HS-27A (cell line): ENCODE results near the gene DECR2.
"Not testable (repeated sequence)": the region's sequence is repeated elsewhere in the genome, so short reads cannot be mapped to it uniquely, and the experiment has no call there.

Source experiments
- DNase-seq: peaks from one replicate; pipeline ENCODE4 v3.0.0-alpha.2; 2012; ENCODE audit warnings: low read depth, missing footprints

Gene DECR2

DNA sequence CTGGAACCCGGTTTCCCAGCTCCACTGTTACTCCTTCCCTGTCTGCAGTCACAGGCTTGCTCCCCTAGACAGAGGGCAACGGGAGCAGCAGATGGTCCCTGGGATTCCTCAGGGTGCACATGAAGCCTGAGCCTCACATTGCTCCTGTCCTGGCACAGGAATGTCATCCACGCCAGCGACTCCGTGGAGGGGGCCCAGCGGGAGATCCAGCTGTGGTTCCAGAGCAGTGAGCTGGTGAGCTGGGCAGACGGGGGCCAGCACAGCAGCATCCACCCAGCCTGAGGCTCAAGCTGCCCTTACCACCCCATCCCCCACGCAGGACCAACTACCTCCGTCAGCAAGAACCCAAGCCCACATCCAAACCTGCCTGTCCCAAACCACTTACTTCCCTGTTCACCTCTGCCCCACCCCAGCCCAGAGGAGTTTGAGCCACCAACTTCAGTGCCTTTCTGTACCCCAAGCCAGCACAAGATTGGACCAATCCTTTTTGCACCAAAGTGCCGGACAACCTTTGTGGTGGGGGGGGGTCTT lies 1.6 kb upstream of the DECR2 start:
- no peak for DNase-seq

DNA sequence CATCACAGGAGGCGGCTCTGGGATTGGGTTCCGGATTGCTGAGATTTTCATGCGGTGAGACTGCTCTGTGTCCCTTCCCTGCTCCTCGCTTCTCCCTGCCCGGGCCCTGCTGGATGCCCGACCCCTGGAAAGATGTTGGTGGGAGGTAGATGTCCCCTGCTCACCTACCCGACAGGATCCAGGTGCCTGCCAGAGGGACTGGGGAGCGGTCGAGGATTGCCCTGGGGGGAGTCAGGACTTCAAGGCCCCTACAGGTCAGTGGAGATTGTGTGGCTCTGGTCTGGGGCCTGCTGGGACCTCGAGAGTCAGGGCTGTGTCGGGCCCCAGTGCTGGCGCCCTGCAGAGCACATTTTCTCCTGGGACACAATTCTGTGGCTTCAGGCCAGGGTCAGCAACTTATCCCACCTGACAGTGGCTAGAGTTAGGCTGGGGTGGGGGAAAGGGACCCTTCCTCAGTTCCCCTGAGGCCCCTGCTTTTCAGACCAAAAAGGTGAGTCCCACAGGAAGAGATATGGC lies 3.3 kb downstream of the DECR2 start:
- no peak for DNase-seq

DNA sequence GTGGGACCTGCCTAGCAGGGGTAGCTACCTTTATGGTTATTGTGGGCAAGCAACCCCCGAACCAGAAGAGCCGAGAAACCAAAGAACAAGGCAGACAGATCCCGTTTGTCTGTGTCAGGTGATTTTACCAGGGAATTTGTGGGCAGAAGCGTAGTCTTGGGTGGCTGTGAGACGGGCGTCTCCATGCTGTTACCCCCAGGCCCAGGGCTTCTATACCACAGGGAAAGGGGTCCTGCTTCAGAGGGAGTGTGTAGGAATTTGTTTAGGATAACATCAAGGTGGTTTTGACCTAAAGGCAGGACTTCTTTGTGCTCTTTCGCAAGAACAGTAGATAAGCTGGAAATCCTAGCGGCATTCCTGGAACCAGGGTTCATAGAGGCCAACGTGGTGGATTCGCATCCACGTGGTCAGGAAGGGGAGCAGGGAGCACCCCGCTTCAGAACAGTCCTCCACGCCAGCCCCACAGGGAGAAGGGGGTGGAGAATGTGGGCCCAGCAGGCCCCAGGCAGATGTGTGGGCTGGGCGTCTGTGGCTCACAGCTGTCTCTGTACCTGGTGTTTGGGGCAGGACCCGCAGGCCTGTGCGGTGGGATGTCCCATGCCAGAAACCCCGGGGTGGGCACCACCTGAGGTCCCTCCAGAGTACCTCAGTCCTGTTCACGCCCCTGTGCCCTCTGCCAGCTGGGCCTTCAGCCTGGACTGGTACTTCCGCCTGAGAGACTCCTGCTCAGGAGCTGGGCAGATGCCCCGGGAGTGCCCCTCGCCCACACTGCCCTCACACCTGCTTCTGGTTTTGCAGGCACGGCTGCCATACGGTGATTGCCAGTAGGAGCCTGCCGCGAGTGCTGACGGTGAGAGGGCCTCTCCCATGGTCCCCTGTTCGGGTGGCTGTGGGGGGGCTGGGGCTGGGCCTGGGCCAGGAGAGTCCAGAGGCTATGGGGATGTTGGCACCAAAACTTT lies 4.1 kb downstream of the DECR2 start:
- DNase-seq, result no peak

- no peak for DNase-seq
Observed at GRCh38 chr16:407253-407652, 5.6 kb downstream of the DECR2 start.

- no peak for DNase-seq
Observed at GRCh38 chr16:410516-411178, 9.0 kb downstream of the DECR2 start.

DNA sequence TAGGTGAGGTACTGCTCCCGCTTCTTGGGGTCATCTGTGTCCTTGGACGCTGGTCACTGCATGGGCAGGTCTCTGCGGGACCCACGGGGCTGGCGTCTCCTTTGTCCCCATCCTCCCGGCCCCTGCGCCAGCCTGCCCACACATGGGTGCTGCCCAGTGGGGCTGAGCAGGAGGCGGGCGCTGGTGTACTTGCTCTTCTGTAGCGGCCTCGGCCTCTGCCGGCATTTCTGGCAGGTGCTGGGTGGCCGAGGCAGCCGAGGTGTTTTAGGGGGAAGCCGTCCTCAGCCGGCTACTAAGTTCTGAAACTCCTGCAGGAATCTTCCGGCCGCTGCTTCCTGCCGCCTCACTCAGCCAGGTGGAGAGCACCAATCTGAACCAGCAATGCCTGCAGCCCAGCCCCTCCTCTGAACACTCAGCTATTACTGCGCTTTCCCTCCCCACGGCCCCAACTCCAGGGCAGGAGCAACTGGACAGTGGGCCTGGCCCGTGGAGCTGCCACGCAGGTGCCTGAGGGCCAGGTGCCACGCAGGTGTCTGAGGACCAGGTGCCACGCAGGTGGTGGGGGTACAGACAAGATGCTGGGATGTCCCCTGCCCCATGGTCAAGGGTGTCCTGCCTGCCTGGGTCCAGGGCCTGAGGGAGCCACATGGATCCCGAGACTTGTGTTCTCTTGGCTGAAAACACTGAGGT lies 10.0 kb downstream of the DECR2 start:
- DNase-seq, result no peak

GRCh38 chr16:414395-415169 lies 12.9 kb downstream of the DECR2 start:
- no peak for DNase-seq

DNA sequence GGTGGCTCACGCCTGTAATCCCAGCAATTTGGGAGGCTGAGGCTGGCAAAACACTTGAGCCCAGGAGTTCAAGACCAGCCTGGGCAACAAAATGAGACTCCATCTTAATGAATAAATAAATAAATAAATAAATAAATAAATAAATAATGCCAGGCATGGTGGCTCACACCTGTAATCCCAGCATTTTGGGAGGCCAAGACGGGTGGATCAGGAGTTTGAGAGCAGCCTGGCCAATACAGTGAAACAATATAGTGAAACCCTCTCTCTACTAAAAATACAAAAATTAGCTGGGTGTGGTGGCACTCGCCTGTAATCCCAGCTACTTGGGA lies 13.4 kb downstream of the DECR2 start:
- not testable (repeated sequence) for DNase-seq

GRCh38 chr16:422179-422578 lies 20.5 kb downstream of the DECR2 start:
- not testable (repeated sequence) for DNase-seq

DNA sequence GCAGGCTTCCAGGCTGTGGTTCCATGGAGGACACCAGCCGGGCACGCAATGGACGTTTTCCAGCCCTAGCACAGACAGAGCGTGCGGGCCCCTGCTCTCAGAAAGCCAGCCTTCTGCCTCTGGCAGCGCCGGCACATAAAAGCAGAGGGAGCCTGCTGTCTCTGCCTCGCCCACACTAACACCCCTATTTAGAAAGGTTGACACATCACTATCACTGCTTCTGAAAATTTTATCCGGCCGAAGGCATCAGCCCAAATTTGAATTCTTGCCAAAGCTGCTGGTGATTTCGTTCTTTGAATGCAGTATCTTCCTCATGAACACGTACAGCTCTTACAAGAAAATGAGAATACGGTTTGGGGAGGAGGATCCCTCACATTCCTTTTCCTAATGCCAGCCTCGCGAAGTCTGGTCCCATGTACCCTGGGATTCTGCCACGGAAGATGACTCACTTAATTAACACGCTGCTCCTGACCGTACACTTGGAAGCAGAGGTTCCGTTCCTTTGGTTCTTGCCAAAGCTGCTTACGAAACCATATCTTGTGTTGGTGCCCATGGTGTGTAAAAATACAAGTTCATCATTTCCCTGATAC lies 22.4 kb downstream of the DECR2 start:
- DNase-seq, result peak; percentile 95

GRCh38 chr16:424623-425081 lies 23.0 kb downstream of the DECR2 start:
- DNase-seq, result no peak

DNA sequence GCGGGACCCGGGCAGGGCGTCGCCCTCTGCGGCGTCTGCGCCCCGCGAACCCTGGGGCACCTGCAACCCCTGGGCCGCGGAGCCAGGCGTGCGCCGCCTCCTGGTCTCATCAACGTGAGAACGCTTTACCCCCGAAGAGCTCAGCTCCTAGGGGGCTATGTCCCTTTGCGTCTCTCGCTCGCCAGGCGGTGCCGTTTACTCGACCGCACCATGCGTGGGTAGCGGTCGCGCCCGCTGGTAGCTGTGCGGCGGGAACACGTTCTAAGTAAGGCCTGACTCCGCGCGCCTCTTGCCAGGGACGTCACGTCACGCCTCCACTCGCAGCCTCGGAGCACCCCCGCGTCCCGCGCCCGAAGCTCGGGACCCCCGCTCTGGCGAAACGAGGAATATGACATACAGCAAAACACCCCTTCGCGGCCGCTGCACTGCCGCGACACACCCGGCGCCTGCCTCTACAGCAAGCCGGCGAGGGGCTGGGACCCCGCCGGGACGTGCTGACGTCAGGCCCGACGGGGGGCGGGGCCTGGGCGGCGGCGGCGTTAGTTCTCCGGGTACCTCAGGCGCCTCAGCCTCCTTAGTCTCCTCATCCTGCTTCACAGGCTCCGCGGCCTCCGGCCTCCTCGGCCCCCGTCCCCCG lies 23.5 kb downstream of the DECR2 start, which contains the start of gene RAB11FIP3:
Gene RAB11FIP3, plus strand, starts transcription at position 568 of the 637 bp plus-strand sequence. CDS start 358 bp downstream, outside the sequence.
- DNase-seq, result peak; percentile 42

- no peak for DNase-seq
Observed at GRCh38 chr16:425740-426114, 24.0 kb downstream of the DECR2 start.

DNA sequence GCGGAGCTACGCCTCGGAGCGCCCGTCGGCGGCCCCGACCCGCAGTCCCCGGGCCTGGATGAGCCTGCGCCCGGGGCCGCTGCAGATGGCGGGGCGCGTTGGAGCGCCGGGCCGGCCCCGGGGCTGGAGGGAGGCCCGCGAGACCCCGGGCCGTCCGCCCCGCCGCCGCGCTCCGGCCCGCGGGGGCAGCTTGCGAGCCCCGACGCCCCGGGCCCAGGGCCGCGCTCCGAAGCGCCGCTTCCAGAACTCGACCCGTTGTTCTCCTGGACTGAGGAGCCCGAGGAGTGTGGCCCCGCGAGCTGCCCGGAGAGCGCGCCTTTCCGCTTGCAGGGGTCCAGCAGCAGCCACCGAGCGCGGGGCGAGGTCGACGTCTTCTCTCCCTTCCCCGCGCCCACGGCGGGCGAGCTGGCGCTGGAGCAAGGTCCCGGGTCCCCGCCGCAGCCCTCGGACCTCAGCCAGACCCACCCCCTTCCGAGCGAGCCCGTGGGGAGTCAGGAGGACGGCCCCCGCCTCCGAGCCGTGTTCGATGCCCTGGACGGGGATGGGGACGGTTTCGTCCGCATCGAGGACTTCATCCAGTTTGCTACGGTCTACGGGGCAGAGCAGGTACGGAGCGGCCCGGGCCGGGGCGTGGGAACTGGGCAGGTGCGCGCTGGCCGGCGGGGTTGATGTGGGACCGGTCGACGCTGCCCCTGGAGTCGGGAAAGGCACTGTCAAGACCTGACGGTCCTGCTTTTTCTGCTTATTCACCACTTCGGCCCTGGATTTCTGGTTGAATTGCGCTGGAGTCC lies 24.6 kb downstream of the DECR2 start:
- DNase-seq, result no peak

GRCh38 chr16:426906-427249 lies 25.2 kb downstream of the DECR2 start:
- DNase-seq, result no peak

DNA sequence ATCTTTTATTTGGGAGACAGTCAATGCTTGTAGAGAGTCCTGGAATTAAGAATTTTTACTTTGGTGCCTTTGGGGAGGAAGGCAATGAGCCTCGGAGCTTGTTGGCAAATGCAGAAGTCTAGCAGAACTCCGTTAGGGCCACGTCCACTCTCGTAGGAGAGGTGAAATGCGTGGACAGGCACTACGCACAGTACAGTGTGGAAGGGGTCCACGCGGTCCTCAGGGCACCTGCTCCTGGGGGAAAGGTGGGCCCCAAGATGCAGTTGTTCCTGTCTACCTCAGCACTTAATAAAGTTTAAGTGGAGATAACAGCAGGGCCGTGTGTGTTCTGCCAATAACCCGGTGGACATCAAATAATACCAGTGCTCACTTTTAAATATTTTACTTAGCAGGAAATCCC lies 25.6 kb downstream of the DECR2 start:
- DNase-seq, result no peak

- DNase-seq, result no peak
Observed at GRCh38 chr16:430904-431303, 29.2 kb downstream of the DECR2 start.

DNA sequence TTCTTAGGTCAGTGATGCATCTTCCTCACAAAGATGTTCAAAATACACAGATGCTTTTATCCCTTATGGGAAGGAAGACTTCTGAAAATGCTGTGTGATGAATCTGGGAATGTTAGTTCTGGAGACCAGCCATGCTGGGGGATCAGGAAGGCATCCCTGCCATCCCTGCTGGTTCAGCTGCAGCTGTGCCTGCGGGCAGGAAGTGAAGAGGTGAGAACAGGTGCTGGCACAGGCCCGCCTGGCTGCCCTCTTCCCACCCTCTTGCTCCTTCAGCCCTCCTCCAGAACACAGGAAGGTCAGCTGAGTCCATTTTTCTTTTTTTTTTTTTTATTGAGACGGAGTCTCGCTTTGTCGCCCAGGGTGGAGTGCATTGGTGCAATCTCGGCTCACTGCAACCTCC lies 38.9 kb downstream of the DECR2 start:
- no peak for DNase-seq

- no peak for DNase-seq
Observed at GRCh38 chr16:441447-441846, 39.8 kb downstream of the DECR2 start.

- no peak for DNase-seq
Observed at GRCh38 chr16:442976-443375, 41.3 kb downstream of the DECR2 start.
